ENCODE results near the gene SUN2.

Gene SUN2

DNA sequence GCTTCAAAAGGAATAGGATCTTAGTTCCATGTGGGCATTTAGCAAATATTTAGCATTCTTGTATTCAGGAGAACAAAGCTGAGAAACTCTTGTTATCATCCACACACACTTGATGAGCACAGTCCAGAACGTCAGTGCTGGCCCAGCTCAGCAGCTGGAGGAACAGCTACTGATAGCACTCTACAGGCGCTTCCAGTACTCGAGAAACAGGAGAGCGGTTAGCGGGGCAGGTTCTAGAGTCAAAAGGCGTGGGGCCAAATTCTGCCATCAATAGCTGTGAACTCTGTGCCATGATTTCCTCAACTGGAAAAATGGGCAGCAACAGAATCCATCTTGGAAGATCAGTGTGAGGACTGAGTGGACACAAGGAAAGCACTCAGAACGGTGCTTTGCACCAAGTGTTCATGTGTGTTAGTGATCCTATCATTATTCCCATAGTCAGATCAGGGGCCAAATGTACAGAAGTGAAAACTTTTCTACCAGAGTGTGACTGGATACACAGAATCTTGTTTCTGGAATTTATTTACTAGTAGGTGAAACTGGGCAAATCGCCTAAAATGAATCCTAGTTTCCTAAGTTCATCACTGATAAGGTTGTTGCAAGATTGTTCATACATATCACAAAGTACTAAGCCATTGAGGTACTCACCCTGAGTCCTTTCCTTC is 58.2 kb downstream of the SUN2 start:
- DNase-seq, result no peak

DNA sequence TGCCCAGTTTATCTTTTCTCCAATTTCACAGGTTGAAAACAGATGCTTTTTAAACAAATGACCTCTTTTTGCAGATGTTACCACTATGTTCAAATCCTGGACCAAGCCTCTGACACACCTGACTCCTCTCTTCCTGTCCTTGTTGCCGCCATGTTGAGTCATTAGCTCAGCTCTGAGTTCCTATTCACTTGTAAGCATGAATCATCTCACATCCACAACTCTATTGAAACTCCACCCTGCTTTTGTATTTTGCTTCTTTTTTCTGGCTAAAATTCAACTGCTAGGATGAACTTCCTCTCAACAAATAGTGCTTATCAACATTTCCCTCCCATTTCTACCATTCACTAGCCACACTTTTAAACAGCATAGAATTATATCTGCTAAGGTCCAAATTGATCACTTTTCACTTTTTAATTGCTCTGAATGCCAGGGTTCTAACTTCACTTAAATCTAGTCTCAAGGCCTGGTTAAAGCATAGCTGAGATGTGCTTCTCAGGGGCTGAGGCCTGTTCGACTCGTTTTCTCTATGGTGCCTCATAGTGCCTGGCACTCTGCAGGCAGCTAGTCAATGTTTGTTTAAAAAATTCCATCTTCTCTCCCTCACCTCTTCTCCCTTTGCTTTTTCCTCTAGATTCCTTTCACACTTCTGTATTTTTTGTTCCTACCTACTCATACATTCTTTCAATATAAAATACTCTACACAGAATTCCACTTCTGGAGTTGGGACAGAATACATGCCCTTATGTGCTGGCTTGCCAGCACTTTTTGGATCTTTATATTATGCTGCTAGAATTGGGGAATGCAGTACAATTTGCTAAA is 59.0 kb downstream of the SUN2 start:
- DNase-seq, result no peak

DNA sequence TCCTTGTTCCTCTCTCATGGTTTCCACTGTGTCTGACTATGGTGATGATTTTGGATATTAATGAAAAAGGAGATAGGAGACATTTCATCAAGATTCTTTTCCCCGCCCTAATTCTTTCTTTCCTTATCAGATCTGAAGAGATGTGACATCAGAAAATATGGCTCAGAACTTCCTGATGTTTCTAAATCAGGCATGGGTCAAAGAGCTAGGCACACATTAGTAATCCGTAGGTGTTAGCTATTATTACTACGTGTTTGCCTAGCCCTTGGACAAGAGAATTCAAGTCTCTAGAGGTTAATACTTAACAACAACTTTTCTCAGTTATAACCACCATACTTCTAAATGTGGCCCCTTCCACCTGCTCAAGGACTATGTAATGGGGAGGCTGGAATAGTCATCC is 60.9 kb downstream of the SUN2 start:
- DNase-seq, result no peak

DNA sequence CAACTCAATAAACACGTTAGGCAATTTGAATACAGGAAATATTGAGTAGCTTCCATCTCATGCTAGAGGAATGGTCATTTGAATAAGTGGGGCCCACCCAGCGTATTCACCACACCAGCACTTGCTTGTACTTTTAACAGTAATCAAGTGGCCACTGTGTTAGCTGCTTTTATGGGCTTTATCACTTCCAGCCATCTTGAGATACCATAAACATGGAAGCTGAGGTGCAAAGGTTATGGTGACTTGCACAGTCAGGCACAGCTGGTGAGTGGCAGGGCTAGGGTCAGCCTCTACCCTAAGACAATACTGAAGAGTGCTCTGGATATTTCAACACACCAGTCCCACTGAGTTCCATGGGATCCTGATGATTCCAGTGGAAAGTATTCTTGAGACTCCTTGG is 61.7 kb downstream of the SUN2 start:
- no peak for DNase-seq

DNA sequence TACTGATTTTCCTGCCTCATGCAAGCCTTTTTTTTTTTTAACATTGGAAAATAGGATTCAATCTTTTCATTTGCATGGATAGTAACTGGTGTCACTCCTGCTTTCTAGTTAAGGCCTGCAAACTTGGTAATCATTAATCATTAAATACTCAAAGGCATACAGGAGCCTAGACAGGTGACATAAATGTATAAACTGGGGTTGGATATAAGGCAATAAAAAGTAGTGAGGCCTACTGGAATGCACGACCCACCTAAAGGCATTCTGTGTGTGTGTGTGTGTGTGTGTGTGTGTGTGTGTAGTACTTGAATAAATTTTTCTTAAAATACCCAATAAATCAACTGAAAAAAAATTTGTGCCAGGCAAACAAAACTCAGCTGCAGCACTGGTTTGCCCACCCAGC is 66.1 kb downstream of the SUN2 start:
- no peak for DNase-seq

DNA sequence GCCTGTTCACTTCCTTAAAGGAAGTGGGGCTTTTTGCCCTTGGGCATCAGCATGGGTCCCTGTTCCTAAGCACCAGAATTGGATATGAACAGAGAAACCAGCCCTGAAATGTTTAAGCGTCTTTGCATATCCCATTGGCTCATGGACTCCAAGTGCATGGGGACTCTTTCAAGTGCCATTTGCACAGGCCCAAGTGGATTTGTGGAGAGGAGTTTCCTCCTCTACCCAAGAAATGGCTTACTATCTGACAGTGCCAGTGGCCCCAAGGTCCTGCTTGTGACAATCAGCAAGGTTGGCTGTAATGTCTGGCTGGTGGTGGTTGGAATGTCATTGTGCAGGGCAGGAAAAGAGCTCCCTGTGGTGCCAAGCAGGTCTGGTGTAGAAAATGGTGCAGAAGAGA is 70.0 kb downstream of the SUN2 start:
- DNase-seq, result no peak

DNA sequence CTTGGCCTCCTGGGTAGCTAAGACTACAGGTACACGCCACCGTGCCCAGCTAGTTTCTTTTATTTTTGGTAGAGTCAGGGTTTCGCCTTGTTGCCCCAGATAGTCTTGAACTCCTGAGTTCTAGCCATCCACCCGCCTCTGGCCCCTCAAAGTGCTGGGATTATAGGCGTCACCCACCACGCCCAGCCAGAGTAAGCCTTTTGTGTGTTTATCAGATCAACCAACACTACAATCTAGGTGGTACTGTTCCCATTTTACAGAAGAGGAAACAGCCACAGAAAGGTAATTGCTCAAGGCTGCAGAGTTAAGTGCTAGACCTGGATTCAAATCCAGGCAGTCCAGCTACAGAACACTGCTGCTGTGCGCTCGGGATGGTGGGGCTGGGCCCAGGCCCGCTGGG is 70.9 kb downstream of the SUN2 start:
- no peak for DNase-seq

Measured in right kidney (tissue), 1 donor.